ENCODE results near the gene SLC35F1. TPM values are rescaled to one million over a fixed set of nuclear protein-coding genes. Genes with fewer than 3 reads are reported as not detected.

Gene SLC35F1
- polyA plus RNA-seq, 1 donor (not counting 4 experiments of a cell fraction or from before 2014, with no cell fraction given): not detected

GRCh38 chr6:118284736-118285360 is 377.8 kb downstream of the SLC35F1 start:
- H3K36me3 ChIP-seq (ENCODE audit: control insufficient read depth in 2 of 2, extremely low read depth in 1 of 2, insufficient read depth in 2 of 2, low read length in 2 of 2): no peaks in the 10 kb centered on the region
- TF ChIP-seq EZH2 (IDR thresholded peaks at IDR 0.05; ENCODE audit: low read length) (no peak), CTCF (optimal IDR thresholded peaks at IDR 0.05 in 1 of 3, IDR thresholded peaks at IDR 0.05 in 1 of 3, conservative IDR thresholded peaks at IDR 0.05 in 1 of 3; ENCODE audit: extremely low read depth in 1 of 3, insufficient read depth in 2 of 3, low read length in 3 of 3) (no peak)
- H3K4me1 ChIP-seq (ENCODE audit: control insufficient read depth, extremely low read depth, insufficient read depth, low read length): no peaks in the 10 kb centered on the region
- no peaks in the 10 kb centered on the region for H4K20me1 ChIP-seq (ENCODE audit: control insufficient read depth, extremely low read depth, insufficient read depth, low read length)
- no peak overlapping the region for H3K9ac ChIP-seq (ENCODE audit: control insufficient read depth, extremely low read depth, insufficient read depth, low read length)
- H3K4me3 ChIP-seq (ENCODE audit: control insufficient read depth in 2 of 3, extremely low read depth in 1 of 3, insufficient read depth in 2 of 3, low read depth in 1 of 3, low read length in 3 of 3): no peak overlapping the region
- no peaks in the 10 kb centered on the region for H3K9me1 ChIP-seq (ENCODE audit: control insufficient read depth, extremely low read depth, insufficient read depth, low read length)
- H2AFZ ChIP-seq (ENCODE audit: control insufficient read depth, low read length): no peak overlapping the region
- dilution Hi-C loops (cut with MboI; ENCODE audit: extremely low pct_ligation_motif_present, low sequenced_read_pairs): no loop called here
- H3K4me2 ChIP-seq (ENCODE audit: control insufficient read depth, extremely low read depth, insufficient read depth, low read depth, low read length): no peak overlapping the region
- DNase-seq (ENCODE audit: low read depth, low spot score) (no peak), FAIRE-seq (no peak)
- no peaks in the 10 kb centered on the region for H3K9me3 ChIP-seq (ENCODE audit: control insufficient read depth, low read depth, low read length)
- no peak overlapping the region for H3K27ac ChIP-seq (ENCODE audit: control insufficient read depth, insufficient read depth, low read length)
- H3K79me2 ChIP-seq (ENCODE audit: control insufficient read depth, insufficient read depth, low read length): no peaks in the 10 kb centered on the region
- H3K27me3 ChIP-seq (ENCODE audit: control insufficient read depth, extremely low read depth, insufficient read depth, low read length): no peaks in the 10 kb centered on the region

GRCh38 chr6:118285791-118286190 is 378.7 kb downstream of the SLC35F1 start:
- no peaks in the 10 kb centered on the region for H3K79me2 ChIP-seq (ENCODE audit: control insufficient read depth, insufficient read depth, low read length)
- H3K27me3 ChIP-seq (ENCODE audit: control insufficient read depth, extremely low read depth, insufficient read depth, low read length): no peaks in the 10 kb centered on the region
- H3K4me2 ChIP-seq (ENCODE audit: control insufficient read depth, extremely low read depth, insufficient read depth, low read depth, low read length): no peak overlapping the region
- no peak overlapping the region for H3K9ac ChIP-seq (ENCODE audit: control insufficient read depth, extremely low read depth, insufficient read depth, low read length)
- no peak for FAIRE-seq
- no peaks in the 10 kb centered on the region for H3K9me3 ChIP-seq (ENCODE audit: control insufficient read depth, low read depth, low read length)
- DNase-seq (ENCODE audit: low read depth, low spot score): no peak
- H3K36me3 ChIP-seq (ENCODE audit: control insufficient read depth in 2 of 2, extremely low read depth in 1 of 2, insufficient read depth in 2 of 2, low read length in 2 of 2): no peaks in the 10 kb centered on the region
- no peaks in the 10 kb centered on the region for H3K9me1 ChIP-seq (ENCODE audit: control insufficient read depth, extremely low read depth, insufficient read depth, low read length)
- H3K4me3 ChIP-seq (ENCODE audit: control insufficient read depth in 2 of 3, extremely low read depth in 1 of 3, insufficient read depth in 2 of 3, low read depth in 1 of 3, low read length in 3 of 3): no peak overlapping the region
- dilution Hi-C loops (cut with MboI; ENCODE audit: extremely low pct_ligation_motif_present, low sequenced_read_pairs): no loop called here
- no peak overlapping the region for H2AFZ ChIP-seq (ENCODE audit: control insufficient read depth, low read length)
- H3K27ac ChIP-seq (ENCODE audit: control insufficient read depth, insufficient read depth, low read length): no peak overlapping the region
- H4K20me1 ChIP-seq (ENCODE audit: control insufficient read depth, extremely low read depth, insufficient read depth, low read length): no peaks in the 10 kb centered on the region
- TF ChIP-seq CTCF (optimal IDR thresholded peaks at IDR 0.05 in 1 of 3, IDR thresholded peaks at IDR 0.05 in 1 of 3, conservative IDR thresholded peaks at IDR 0.05 in 1 of 3; ENCODE audit: extremely low read depth in 1 of 3, insufficient read depth in 2 of 3, low read length in 3 of 3): no peak
- no peak for TF ChIP-seq EZH2 (IDR thresholded peaks at IDR 0.05; ENCODE audit: low read length)
- no peaks in the 10 kb centered on the region for H3K4me1 ChIP-seq (ENCODE audit: control insufficient read depth, extremely low read depth, insufficient read depth, low read length)
